Keratinocyte (primary cell): ENCODE measurements around the gene DIAPH2. TPM values are rescaled to one million over a fixed set of nuclear protein-coding genes. Genes with fewer than 3 reads are reported as not detected.

Experiments used
- DNase-seq: peaks from one replicate; pipeline ENCODE4 v3.0.0-alpha.2; 2011; ENCODE audit warnings: low read depth, missing footprints, low spot score
- FAIRE-seq: peaks from 2 replicates; lab custom pipeline; 2011; peaks lifted over from hg19 to GRCh38; lab: Jason Lieb, UNC
- H2AFZ ChIP-seq: 2 replicates; pipeline ENCODE4 v1.6.0; 2012; ENCODE audit warnings: low read length, control low read depth, inconsistent platforms; ENCODE audit not compliant: control insufficient read depth
- H3K27ac ChIP-seq: 2 replicates; pipeline ENCODE4 v1.5.1; 2011; ENCODE audit warnings: low read length; ENCODE audit not compliant: control insufficient read depth, insufficient read depth
- H3K27me3 ChIP-seq: 3 replicates; pipeline ENCODE4 v1.6.0; 2011; ENCODE audit warnings: low read length; ENCODE audit not compliant: control insufficient read depth, insufficient read depth; ENCODE audit errors: extremely low read depth
- H3K36me3 ChIP-seq, 2 experiments: 2 replicates in 1 of 2; 3 replicates in 1 of 2; pipeline ENCODE4 v1.5.1; 2011; ENCODE audit warnings: low read length in 2 of 2, mild to moderate bottlenecking in 1 of 2; ENCODE audit not compliant: control insufficient read depth in 2 of 2, insufficient read depth in 2 of 2; ENCODE audit errors: extremely low read depth in 1 of 2
- H3K4me1 ChIP-seq: 3 replicates; pipeline ENCODE4 v1.5.1; 2011; ENCODE audit warnings: low read length; ENCODE audit not compliant: control insufficient read depth, insufficient read depth; ENCODE audit errors: extremely low read depth
- H3K4me2 ChIP-seq: 3 replicates; pipeline ENCODE4 v1.6.0; 2011; ENCODE audit warnings: low read depth, low read length; ENCODE audit not compliant: control insufficient read depth, insufficient read depth; ENCODE audit errors: extremely low read depth
- H3K4me3 ChIP-seq, 3 experiments: fragments of 200-600 bp in 1 of 3; sonication (generic) in 1 of 3; 2 replicates in 2 of 3; 3 replicates in 1 of 3; pipeline ENCODE4 v1.5.1; 2011 to 2016; ENCODE audit warnings: low read length in 3 of 3, mild to moderate bottlenecking in 3 of 3, control low read depth in 2 of 3, inconsistent platforms in 1 of 3, low read depth in 1 of 3, mixed read lengths in 1 of 3, mixed run types in 1 of 3, moderate library complexity in 1 of 3; ENCODE audit not compliant: control insufficient read depth in 2 of 3, insufficient read depth in 2 of 3; ENCODE audit errors: extremely low read depth in 1 of 3
- H3K79me2 ChIP-seq: 2 replicates; pipeline ENCODE4 v1.6.0; 2012; ENCODE audit warnings: low read length; ENCODE audit not compliant: control insufficient read depth, insufficient read depth
- H3K9ac ChIP-seq: 3 replicates; pipeline ENCODE4 v1.6.0; 2011; ENCODE audit warnings: low read length; ENCODE audit not compliant: control insufficient read depth, insufficient read depth; ENCODE audit errors: extremely low read depth
- H3K9me1 ChIP-seq: 3 replicates; pipeline ENCODE4 v1.6.0; 2011; ENCODE audit warnings: low read length; ENCODE audit not compliant: control insufficient read depth, insufficient read depth; ENCODE audit errors: extremely low read depth
- H3K9me3 ChIP-seq: 2 replicates; pipeline ENCODE4 v1.5.1; 2012; ENCODE audit warnings: low read depth, low read length; ENCODE audit not compliant: control insufficient read depth
- H4K20me1 ChIP-seq: 3 replicates; pipeline ENCODE4 v1.6.0; 2011; ENCODE audit warnings: low read length; ENCODE audit not compliant: control insufficient read depth, insufficient read depth; ENCODE audit errors: extremely low read depth
- EZH2 ChIP-seq: IDR thresholded peaks from one replicate; pipeline ENCODE4 v1.6.1; 2012; ENCODE audit warnings: inconsistent platforms, mild to moderate bottlenecking, low read length, moderate library complexity
- dilution Hi-C: fragments of 300-500 bp; cut with MboI; formaldehyde crosslinking; loops from one replicate; pipeline ENCODE4 v1.7.0; 2020; ENCODE audit warnings: low sequenced_read_pairs; ENCODE audit not compliant: extremely low pct_ligation_motif_present
- polyA plus RNA-seq, 5 experiments: library from polyadenylated mRNA; depleted of rRNA in 3 of 5; stranded (reverse) in 3 of 5; stranded (forward) in 1 of 5; unstranded in 1 of 5; fragments of >200 nt; gene quantifications; 1 replicate in 1 of 5; 2 replicates in 3 of 5; 3 replicates in 1 of 5; pipeline versions ENCODE4 v1.2.1 to v1.2.3, GENCODE V29; 2011 to 2012; ENCODE audit warnings: missing spikeins in 2 of 5, low read depth in 1 of 5, low replicate concordance in 1 of 5
- TF ChIP-seq, protein P1 (sequence below), 3 experiments: IDR thresholded peaks in 1 of 3; conservative IDR thresholded peaks in 1 of 3; optimal IDR thresholded peaks in 1 of 3; 2 replicates in 2 of 3; 3 replicates in 1 of 3; pipeline versions ENCODE3 to v1.5.1; 2011; ENCODE audit warnings: low read length in 3 of 3, mild to moderate bottlenecking in 3 of 3, moderate library complexity in 2 of 3, control low read depth in 1 of 3, inconsistent platforms in 1 of 3; ENCODE audit not compliant: insufficient read depth in 2 of 3; ENCODE audit errors: extremely low read depth in 1 of 3

DIAPH2 gene
- polyA plus RNA-seq, 1 donor (not counting 4 experiments of a cell fraction or from before 2014, with no cell fraction given): 7.4 TPM

DNA sequence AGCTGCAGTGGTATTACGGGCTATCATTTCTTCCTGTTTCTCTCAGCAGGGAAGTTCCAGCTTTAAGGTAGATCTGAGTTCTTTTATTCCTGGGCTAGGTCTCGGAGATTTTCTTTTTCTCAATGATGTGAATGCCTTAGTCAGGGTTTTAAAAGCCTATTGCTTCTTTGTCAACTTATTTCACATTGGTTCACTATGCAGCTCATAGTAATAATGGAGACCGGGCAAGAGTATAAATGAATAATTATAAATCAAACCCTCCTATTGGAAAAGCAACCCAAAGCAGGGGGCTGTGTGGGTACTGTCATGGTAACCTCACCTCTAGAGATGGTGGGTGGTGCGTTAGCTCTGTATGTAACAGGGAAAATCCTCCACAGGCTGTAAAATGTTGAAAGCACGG is 762.7 kb downstream of the DIAPH2 start:
- Histone ChIP-seq H4K20me1 (no peaks in the 10 kb centered on the region), H3K4me2 (no peak overlapping the region), H3K9me3 (no peaks in the 10 kb centered on the region), H3K4me1 (no peaks in the 10 kb centered on the region), H3K4me3 (no peak overlapping the region), H3K27me3 (no peaks in the 10 kb centered on the region), H3K36me3 (no peaks in the 10 kb centered on the region), H3K79me2 (no peaks in the 10 kb centered on the region), H2AFZ (no peak overlapping the region), H3K9ac (no peak overlapping the region), H3K9me1 (no peaks in the 10 kb centered on the region), H3K27ac (no peak overlapping the region)
- dilution Hi-C loops: no loop called here
- no peak for FAIRE-seq
- TF ChIP-seq, protein P1, sequence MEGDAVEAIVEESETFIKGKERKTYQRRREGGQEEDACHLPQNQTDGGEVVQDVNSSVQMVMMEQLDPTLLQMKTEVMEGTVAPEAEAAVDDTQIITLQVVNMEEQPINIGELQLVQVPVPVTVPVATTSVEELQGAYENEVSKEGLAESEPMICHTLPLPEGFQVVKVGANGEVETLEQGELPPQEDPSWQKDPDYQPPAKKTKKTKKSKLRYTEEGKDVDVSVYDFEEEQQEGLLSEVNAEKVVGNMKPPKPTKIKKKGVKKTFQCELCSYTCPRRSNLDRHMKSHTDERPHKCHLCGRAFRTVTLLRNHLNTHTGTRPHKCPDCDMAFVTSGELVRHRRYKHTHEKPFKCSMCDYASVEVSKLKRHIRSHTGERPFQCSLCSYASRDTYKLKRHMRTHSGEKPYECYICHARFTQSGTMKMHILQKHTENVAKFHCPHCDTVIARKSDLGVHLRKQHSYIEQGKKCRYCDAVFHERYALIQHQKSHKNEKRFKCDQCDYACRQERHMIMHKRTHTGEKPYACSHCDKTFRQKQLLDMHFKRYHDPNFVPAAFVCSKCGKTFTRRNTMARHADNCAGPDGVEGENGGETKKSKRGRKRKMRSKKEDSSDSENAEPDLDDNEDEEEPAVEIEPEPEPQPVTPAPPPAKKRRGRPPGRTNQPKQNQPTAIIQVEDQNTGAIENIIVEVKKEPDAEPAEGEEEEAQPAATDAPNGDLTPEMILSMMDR (optimal IDR thresholded peaks at IDR 0.05 in 1 of 3, IDR thresholded peaks at IDR 0.05 in 1 of 3, conservative IDR thresholded peaks at IDR 0.05 in 1 of 3; ENCODE audit: extremely low read depth in 1 of 3, insufficient read depth in 2 of 3, low read length in 3 of 3): no peak
- TF ChIP-seq EZH2: no peak
- no peak for DNase-seq

DNA sequence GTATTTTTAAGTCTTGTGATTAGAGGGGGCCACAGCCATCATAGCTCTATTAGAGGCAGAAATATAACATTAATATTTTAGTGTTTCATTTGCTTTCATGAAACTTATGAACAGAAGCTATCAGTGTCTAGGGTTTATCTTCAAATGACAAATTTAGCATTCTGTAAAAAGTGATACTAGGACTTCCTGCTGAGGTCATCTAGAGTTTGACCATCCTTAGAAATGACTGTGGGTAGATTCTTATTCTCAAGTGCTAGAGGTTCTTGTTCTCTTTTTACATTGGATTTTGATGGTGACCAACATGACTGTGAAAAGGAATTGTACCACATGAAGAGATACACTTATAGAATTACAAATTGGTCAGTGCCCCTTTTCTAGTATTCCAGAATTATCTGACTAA is 767.6 kb downstream of the DIAPH2 start:
- H3K4me1 ChIP-seq: no peaks in the 10 kb centered on the region
- DNase-seq: no peak
- H3K27me3 ChIP-seq: no peaks in the 10 kb centered on the region
- H3K4me2 ChIP-seq: no peak overlapping the region
- no peak for TF ChIP-seq EZH2
- TF ChIP-seq, protein P1 (optimal IDR thresholded peaks at IDR 0.05 in 1 of 3, IDR thresholded peaks at IDR 0.05 in 1 of 3, conservative IDR thresholded peaks at IDR 0.05 in 1 of 3; ENCODE audit: extremely low read depth in 1 of 3, insufficient read depth in 2 of 3, low read length in 3 of 3): no peak
- H4K20me1 ChIP-seq: no peaks in the 10 kb centered on the region
- FAIRE-seq: no peak
- H2AFZ ChIP-seq: no peak overlapping the region
- H3K9me1 ChIP-seq: no peaks in the 10 kb centered on the region
- no peak overlapping the region for H3K9ac ChIP-seq
- no peak overlapping the region for H3K27ac ChIP-seq
- no peaks in the 10 kb centered on the region for H3K36me3 ChIP-seq
- dilution Hi-C loops: no loop called here
- no peaks in the 10 kb centered on the region for H3K79me2 ChIP-seq
- H3K9me3 ChIP-seq: no peaks in the 10 kb centered on the region
- H3K4me3 ChIP-seq: no peak overlapping the region
